ENCODE data around the gene SRGAP1.
A peak's percentile ranks its signal among the peaks of the same experiment; 100 is the strongest.

SRGAP1 gene

GRCh38 chr12:63941879-63942278, 97.4 kb downstream of the SRGAP1 start:
- no peak for DNase-seq

- no peak for DNase-seq
Observed at GRCh38 chr12:63942464-63943241, 98.2 kb downstream of the SRGAP1 start.

- no peak for DNase-seq
Observed at GRCh38 chr12:63944034-63944579, 99.6 kb downstream of the SRGAP1 start.

GRCh38 chr12:63944586-63945228, 100.2 kb downstream of the SRGAP1 start:
- peak; percentile 18 to 26 for DNase-seq

GRCh38 chr12:63945777-63946176, 101.3 kb downstream of the SRGAP1 start:
- no peak for DNase-seq

GRCh38 chr12:63948211-63948610, 103.7 kb downstream of the SRGAP1 start:
- DNase-seq = no peak

GRCh38 chr12:63949902-63950301, 105.4 kb downstream of the SRGAP1 start:
- peak; percentile 20 to 62 for DNase-seq

GRCh38 chr12:63952995-63953394, 108.5 kb downstream of the SRGAP1 start:
- DNase-seq = no peak

- DNase-seq = peak in 1 of 2 donors; percentile 30
Observed at GRCh38 chr12:63955831-63956666, 111.5 kb downstream of the SRGAP1 start.

GRCh38 chr12:63957496-63957895, 113.0 kb downstream of the SRGAP1 start:
- DNase-seq = no peak

GRCh38 chr12:63958876-63959580, 114.5 kb downstream of the SRGAP1 start:
- DNase-seq = no peak

- DNase-seq = no peak
Observed at GRCh38 chr12:63961048-63961447, 116.5 kb downstream of the SRGAP1 start.

GRCh38 chr12:63961543-63961942, 117.0 kb downstream of the SRGAP1 start:
- DNase-seq = no peak

GRCh38 chr12:63963868-63964267, 119.4 kb downstream of the SRGAP1 start:
- peak in 1 of 2 donors; percentile 47 for DNase-seq

- no peak for DNase-seq
Observed at GRCh38 chr12:63964301-63964700, 119.8 kb downstream of the SRGAP1 start.

GRCh38 chr12:63965936-63966605, 121.6 kb downstream of the SRGAP1 start:
- DNase-seq = no peak

GRCh38 chr12:63966606-63966975, 122.1 kb downstream of the SRGAP1 start:
- DNase-seq = no peak

GRCh38 chr12:63967358-63968145, 123.1 kb downstream of the SRGAP1 start:
- no peak for DNase-seq

GRCh38 chr12:63968673-63969072, 124.2 kb downstream of the SRGAP1 start:
- peak; percentile 70 to 72 for DNase-seq

GRCh38 chr12:63976902-63977395, 132.4 kb downstream of the SRGAP1 start:
- DNase-seq = no peak

- no peak for DNase-seq
Observed at GRCh38 chr12:63977441-63977840, 132.9 kb downstream of the SRGAP1 start.
